ENCODE data around the gene MOK. TPM values are rescaled to one million over a fixed set of nuclear protein-coding genes. Genes with fewer than 3 reads are reported as not detected.

MOK gene
- total RNA-seq, 6 experiments from 2014 or later = 2.7 to 4.7 (median 3.8) TPM

DNA sequence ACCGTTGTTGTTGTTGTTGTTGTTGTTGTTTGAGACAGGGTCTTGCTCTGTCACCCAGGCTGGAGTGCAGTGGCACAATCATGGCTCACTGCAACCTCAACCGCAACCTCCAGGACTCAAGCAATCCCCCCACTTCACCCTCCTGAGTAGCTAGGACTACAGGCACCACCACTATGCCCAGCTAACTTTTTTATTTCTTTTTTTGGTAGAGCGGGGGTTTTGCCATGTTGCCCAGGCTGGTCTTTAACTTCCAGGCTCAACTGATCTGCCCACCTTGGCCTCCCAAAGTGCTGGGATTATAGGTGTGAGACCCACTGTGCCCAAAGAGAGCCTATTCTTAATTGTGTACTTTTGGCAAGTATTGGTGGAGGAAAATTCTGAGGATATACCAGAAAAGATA is 25.7 kb downstream of the MOK start:
- no peak for TF ChIP-seq POLR2A (IDR thresholded peaks at IDR 0.05)
- TF ChIP-seq, protein P1, sequence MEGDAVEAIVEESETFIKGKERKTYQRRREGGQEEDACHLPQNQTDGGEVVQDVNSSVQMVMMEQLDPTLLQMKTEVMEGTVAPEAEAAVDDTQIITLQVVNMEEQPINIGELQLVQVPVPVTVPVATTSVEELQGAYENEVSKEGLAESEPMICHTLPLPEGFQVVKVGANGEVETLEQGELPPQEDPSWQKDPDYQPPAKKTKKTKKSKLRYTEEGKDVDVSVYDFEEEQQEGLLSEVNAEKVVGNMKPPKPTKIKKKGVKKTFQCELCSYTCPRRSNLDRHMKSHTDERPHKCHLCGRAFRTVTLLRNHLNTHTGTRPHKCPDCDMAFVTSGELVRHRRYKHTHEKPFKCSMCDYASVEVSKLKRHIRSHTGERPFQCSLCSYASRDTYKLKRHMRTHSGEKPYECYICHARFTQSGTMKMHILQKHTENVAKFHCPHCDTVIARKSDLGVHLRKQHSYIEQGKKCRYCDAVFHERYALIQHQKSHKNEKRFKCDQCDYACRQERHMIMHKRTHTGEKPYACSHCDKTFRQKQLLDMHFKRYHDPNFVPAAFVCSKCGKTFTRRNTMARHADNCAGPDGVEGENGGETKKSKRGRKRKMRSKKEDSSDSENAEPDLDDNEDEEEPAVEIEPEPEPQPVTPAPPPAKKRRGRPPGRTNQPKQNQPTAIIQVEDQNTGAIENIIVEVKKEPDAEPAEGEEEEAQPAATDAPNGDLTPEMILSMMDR (IDR thresholded peaks at IDR 0.05) = no peak
- DNase-seq (no peak), ATAC-seq (no peak)
- Histone ChIP-seq H3K27me3 (no peaks in the 10 kb centered on the region), H3K4me1 (no peaks in the 10 kb centered on the region), H3K27ac (no peak overlapping the region), H3K4me3 (no peak overlapping the region), H3K36me3 (no peaks in the 10 kb centered on the region), H3K9me3 (no peaks in the 10 kb centered on the region)
- 100% methylated on average over 2 of the region's 3 CpGs for WGBS (ENCODE audit: insufficient coverage, low coverage, low lambda C conversion rate, missing lambda C conversion rate)
- intact Hi-C loops (cut with DNase I) = no loop called here

DNA sequence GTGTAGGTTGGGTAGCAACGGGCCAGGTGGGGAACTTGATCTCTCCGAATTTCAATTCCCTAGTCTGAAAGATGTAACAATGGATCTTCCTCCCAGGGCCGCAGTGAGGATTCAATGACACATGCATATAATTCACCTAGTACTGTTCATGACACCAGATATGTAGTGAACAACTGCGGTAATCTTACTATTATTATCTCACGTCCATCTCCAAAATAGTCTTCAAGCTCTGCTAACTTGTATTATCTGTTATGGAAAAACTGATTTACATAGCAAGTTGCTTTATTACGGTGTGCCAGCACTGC is 26.4 kb downstream of the MOK start:
- ATAC-seq (no peak), DNase-seq (no peak)
- 86% methylated on average over 5 of the region's 6 CpGs for WGBS (ENCODE audit: insufficient coverage, low coverage, low lambda C conversion rate, missing lambda C conversion rate)

DNA sequence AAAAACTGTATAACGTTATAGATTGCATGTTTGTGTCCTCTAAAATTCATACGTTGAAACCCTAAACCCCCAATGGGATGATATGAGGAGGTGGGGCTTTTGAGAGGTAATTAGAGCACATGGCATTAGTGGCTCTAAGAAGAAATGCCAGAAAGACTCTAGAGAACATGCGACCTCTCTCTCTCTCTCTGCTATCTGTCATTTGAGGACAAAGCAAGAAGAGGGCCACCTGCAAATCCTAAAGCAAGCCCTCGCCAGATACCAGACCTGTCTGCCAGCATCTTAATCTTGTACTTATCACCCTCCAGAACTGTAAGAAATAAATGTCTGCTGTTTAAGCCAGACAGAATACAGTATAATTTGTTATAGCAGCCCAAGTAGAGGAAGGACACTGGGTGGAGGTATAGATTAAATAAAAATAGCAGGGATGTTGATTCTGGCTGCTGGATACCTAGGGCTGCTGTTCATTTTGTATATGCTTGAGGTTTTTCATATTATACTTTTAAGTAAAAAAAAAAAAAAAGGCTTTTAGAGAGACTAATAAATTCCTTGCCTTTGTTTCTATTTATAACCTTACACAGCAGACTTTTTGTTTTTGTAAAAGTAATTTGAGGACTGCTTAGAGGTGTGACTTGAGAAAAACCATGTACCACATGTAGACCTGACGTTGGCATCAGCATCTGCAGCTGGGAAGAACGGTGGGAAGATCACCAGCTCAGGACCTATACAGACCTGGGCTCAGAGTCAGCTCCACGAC is 26.9 kb downstream of the MOK start:
- Histone ChIP-seq H3K36me3 (no peaks in the 10 kb centered on the region), H3K27me3 (no peaks in the 10 kb centered on the region), H3K4me1 (no peaks in the 10 kb centered on the region), H3K4me3 (no peak overlapping the region), H3K9me3 (no peaks in the 10 kb centered on the region), H3K27ac (no peak overlapping the region)
- DNase-seq (no peak), ATAC-seq (no peak)
- TF ChIP-seq, protein P1 (IDR thresholded peaks at IDR 0.05) = no peak
- TF ChIP-seq POLR2A (IDR thresholded peaks at IDR 0.05) = no peak
- 72% methylated on average over 6 of the region's 7 CpGs for WGBS (ENCODE audit: insufficient coverage, low coverage, low lambda C conversion rate, missing lambda C conversion rate)
- intact Hi-C loops (cut with DNase I) = no loop called here

More for the DNA sequence above, 26.4 kb downstream of the MOK start:
- Histone ChIP-seq H3K36me3 (no peaks in the 10 kb centered on the region), H3K4me1 (no peaks in the 10 kb centered on the region), H3K27ac (no peak overlapping the region), H3K27me3 (no peaks in the 10 kb centered on the region), H3K4me3 (no peak overlapping the region), H3K9me3 (no peaks in the 10 kb centered on the region)
- TF ChIP-seq, protein P1 (IDR thresholded peaks at IDR 0.05) = no peak
- no peak for TF ChIP-seq POLR2A (IDR thresholded peaks at IDR 0.05)
- intact Hi-C loops (cut with DNase I) = no loop called here

DNA sequence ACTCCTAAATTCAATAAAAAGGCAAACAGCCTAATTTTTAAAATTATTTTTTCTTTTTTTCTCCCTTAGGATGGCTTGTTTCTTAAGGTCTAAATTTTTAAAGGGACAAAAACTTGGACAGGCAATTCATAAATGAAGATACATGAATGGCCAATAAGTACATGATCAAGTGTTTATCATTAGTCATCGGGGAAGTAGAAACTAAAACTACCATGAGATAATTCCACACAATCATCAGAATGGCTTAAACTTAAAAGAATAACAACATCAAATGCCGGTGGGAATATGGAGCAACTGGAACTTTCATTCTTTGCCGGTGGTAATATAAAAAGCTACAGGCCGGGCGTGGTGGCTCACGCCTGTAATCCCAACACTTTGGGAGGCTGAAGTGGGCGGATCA is 29.1 kb downstream of the MOK start:
- TF ChIP-seq POLR2A (IDR thresholded peaks at IDR 0.05) = no peak
- TF ChIP-seq, protein P1 (IDR thresholded peaks at IDR 0.05) = no peak
- H3K36me3 ChIP-seq = no peaks in the 10 kb centered on the region
- no peaks in the 10 kb centered on the region for H3K4me1 ChIP-seq
- intact Hi-C loops (cut with DNase I) = no loop called here
- 95% methylated on average over 7 of the region's 7 CpGs for WGBS (ENCODE audit: insufficient coverage, low coverage, low lambda C conversion rate, missing lambda C conversion rate)
- no peaks in the 10 kb centered on the region for H3K9me3 ChIP-seq
- DNase-seq = no peak
- H3K27ac ChIP-seq = no peak overlapping the region
- ATAC-seq = no peak
- no peaks in the 10 kb centered on the region for H3K27me3 ChIP-seq
- no peak overlapping the region for H3K4me3 ChIP-seq
